IMR-90 (cell line): Measurements from ENCODE around the gene CIROP. TPM values are rescaled to one million over a fixed set of nuclear protein-coding genes. Genes with fewer than 3 reads are reported as not detected.

ENCODE experiments used
- ATAC-seq: fragments of 200-7000 bp; cut with Tn5 transposase; 2 replicates; pipeline ENCODE4 v1.9.1; 2020; ENCODE audit warnings: low read depth, mild to moderate bottlenecking, moderate library complexity
- BruUV-seq: library from RNA; stranded (reverse); fragments of 400-500 nt; replicated peaks from 2 replicates; lab custom pipeline; 2021; lab: Mats Ljungman, UMichigan
- CTCF ChIA-PET: fragments of 300-600 bp; formaldehyde crosslinking; extraction: SDS; loops from one replicate; lab custom pipeline; 2021; ENCODE audit warnings: antibody characterized with exemption; lab: Yijun Ruan, JAX
- POLR2A ChIA-PET: fragments of 300-600 bp; sonication (Branson Sonifier 250); formaldehyde crosslinking; loops from one replicate; lab custom pipeline; 2022; ENCODE audit warnings: antibody characterized with exemption; ENCODE audit not compliant: unreplicated experiment; lab: Charles Lee
- DNase-seq: peaks from one replicate; pipeline ENCODE4 v3.0.0; 2013
- H2AFZ ChIP-seq: replicated peaks from 2 replicates; pipeline ENCODE3; 2013; ENCODE audit warnings: low read length, mild to moderate bottlenecking; ENCODE audit not compliant: poor library complexity
- H2AK5ac ChIP-seq: 2 replicates; pipeline ENCODE4 v1.6.1; 2013; ENCODE audit warnings: low read depth, low read length, inconsistent platforms
- H2AK9ac ChIP-seq: replicated peaks from 2 replicates; pipeline ENCODE3; 2013; ENCODE audit warnings: mild to moderate bottlenecking, low read depth, low read length, moderate library complexity; ENCODE audit not compliant: poor library complexity
- H2BK120ac ChIP-seq: 2 replicates; pipeline ENCODE4 v1.6.1; 2013; ENCODE audit warnings: low read depth, low read length, inconsistent platforms
- H2BK15ac ChIP-seq: 3 replicates; pipeline ENCODE4 v1.6.1; 2013; ENCODE audit warnings: low read depth, low read length, inconsistent platforms
- H2BK20ac ChIP-seq: 2 replicates; pipeline ENCODE4 v1.6.1; 2013; ENCODE audit warnings: low read depth, mild to moderate bottlenecking, inconsistent platforms, low read length, moderate library complexity
- H2BK5ac ChIP-seq: 2 replicates; pipeline ENCODE4 v1.6.1; 2013; ENCODE audit warnings: mild to moderate bottlenecking, low read depth, low read length, inconsistent platforms; ENCODE audit not compliant: poor library complexity, severe bottlenecking
- H3K14ac ChIP-seq: replicated peaks from 2 replicates; pipeline ENCODE4 v1.6.1; 2013; ENCODE audit warnings: low read depth, low read length, inconsistent platforms
- H3K18ac ChIP-seq: 2 replicates; pipeline ENCODE4 v1.6.1; 2013; ENCODE audit warnings: low read depth, low read length, control low read depth
- H3K23ac ChIP-seq: 2 replicates; pipeline ENCODE4 v1.6.1; 2013; ENCODE audit warnings: low read depth, low read length, inconsistent platforms
- H3K27ac ChIP-seq: 2 replicates; pipeline ENCODE4 v1.5.1; 2013; ENCODE audit warnings: mild to moderate bottlenecking, control low read depth, low read length; ENCODE audit not compliant: insufficient read depth
- H3K27me3 ChIP-seq: 2 replicates; pipeline ENCODE4 v1.6.1; 2013; ENCODE audit warnings: low read length; ENCODE audit not compliant: control insufficient read depth, insufficient read depth
- H3K36me3 ChIP-seq: 2 replicates; pipeline ENCODE4 v1.6.1; 2013; ENCODE audit warnings: low read length, mixed read lengths; ENCODE audit not compliant: control insufficient read depth, insufficient read depth
- H3K4ac ChIP-seq: 2 replicates; pipeline ENCODE4 v1.6.1; 2013; ENCODE audit warnings: low read depth, low read length, inconsistent platforms
- H3K4me1 ChIP-seq: 2 replicates; pipeline ENCODE4 v1.6.1; 2013; ENCODE audit warnings: low read length, mixed read lengths; ENCODE audit not compliant: control insufficient read depth, insufficient read depth
- H3K4me2 ChIP-seq: 2 replicates; pipeline ENCODE4 v1.6.1; 2013; ENCODE audit warnings: low read depth, mild to moderate bottlenecking, control low read depth, low read length, moderate library complexity
- H3K4me3 ChIP-seq: 2 replicates; pipeline ENCODE4 v1.5.1; 2013; ENCODE audit warnings: low read depth, mild to moderate bottlenecking, control low read depth, low read length, moderate library complexity; ENCODE audit not compliant: insufficient read depth
- H3K56ac ChIP-seq: 2 replicates; pipeline ENCODE4 v1.6.1; 2013; ENCODE audit warnings: low read length, inconsistent platforms; ENCODE audit not compliant: insufficient read depth; ENCODE audit errors: extremely low read depth
- H3K79me1 ChIP-seq, 2 experiments: 2 replicates each; pipeline ENCODE4 v1.6.1; 2013; ENCODE audit warnings: low read length in 2 of 2, inconsistent platforms in 1 of 2, low read depth in 1 of 2
- H3K9ac ChIP-seq: 2 replicates; pipeline ENCODE4 v1.6.1; 2013; ENCODE audit warnings: low read depth, low read length, control low read depth
- H3K9me1 ChIP-seq: 2 replicates; pipeline ENCODE4 v1.6.1; 2013; ENCODE audit warnings: low read length, inconsistent platforms; ENCODE audit not compliant: insufficient read depth
- H3K9me3 ChIP-seq: 2 replicates; pipeline ENCODE4 v1.6.1; 2013; ENCODE audit warnings: low read length; ENCODE audit not compliant: control insufficient read depth, insufficient read depth
- H4K20me1 ChIP-seq: 2 replicates; pipeline ENCODE4 v1.6.1; 2013; ENCODE audit warnings: low read length, inconsistent platforms; ENCODE audit not compliant: insufficient read depth
- H4K5ac ChIP-seq: 2 replicates; pipeline ENCODE4 v1.6.1; 2013; ENCODE audit warnings: mild to moderate bottlenecking, low read depth, low read length, control low read depth
- H4K8ac ChIP-seq, 2 experiments: 2 replicates each; pipeline ENCODE4 v1.6.1; 2013; ENCODE audit warnings: low read depth in 2 of 2, low read length in 2 of 2, control low read depth in 1 of 2, inconsistent platforms in 1 of 2
- H4K91ac ChIP-seq: 2 replicates; pipeline ENCODE4 v1.6.1; 2013; ENCODE audit warnings: low read depth, low read length, inconsistent platforms; ENCODE audit not compliant: insufficient read depth
- BHLHE40 ChIP-seq: fragments of 150-350 bp; IDR thresholded peaks from 2 replicates; pipeline ENCODE4 v1.6.1; 2016; ENCODE audit warnings: mild to moderate bottlenecking, low read depth, low read length
- CEBPB ChIP-seq: IDR thresholded peaks from 2 replicates; pipeline ENCODE4 v1.6.1; 2012; ENCODE audit warnings: low read depth, low read length, improper control_type of control experiment
- CTCF ChIP-seq: conservative IDR thresholded peaks from 2 replicates; pipeline ENCODE4 v1.5.1; 2012; ENCODE audit warnings: mild to moderate bottlenecking, low read depth, low read length, improper control_type of control experiment
- ELK1 ChIP-seq: fragments of 150-350 bp; IDR thresholded peaks from 2 replicates; pipeline ENCODE4 v1.6.1; 2016; ENCODE audit warnings: low read depth, mild to moderate bottlenecking, low read length, moderate library complexity, borderline replicate concordance
- FOS ChIP-seq: fragments of 150-350 bp; IDR thresholded peaks from 2 replicates; pipeline ENCODE4 v1.6.1; 2016; ENCODE audit warnings: low read depth, low read length
- MAFK ChIP-seq: IDR thresholded peaks from 2 replicates; pipeline ENCODE4 v1.6.1; 2012; ENCODE audit warnings: low read depth, low read length, improper control_type of control experiment
- MXI1 ChIP-seq: IDR thresholded peaks from 2 replicates; pipeline ENCODE4 v1.6.1; 2012; ENCODE audit warnings: low read depth, mild to moderate bottlenecking, low read length, moderate library complexity, borderline replicate concordance
- NFE2L2 ChIP-seq: fragments of 150-350 bp; IDR thresholded peaks from 2 replicates; pipeline ENCODE4 v1.6.1; 2016; ENCODE audit warnings: low read depth, mild to moderate bottlenecking, low read length
- POLR2A ChIP-seq: IDR thresholded peaks from 2 replicates; pipeline ENCODE4 v1.6.1; 2012; ENCODE audit warnings: mild to moderate bottlenecking, low read depth, low read length
- RAD21 ChIP-seq: IDR thresholded peaks from 2 replicates; pipeline ENCODE4 v1.6.1; 2012; ENCODE audit warnings: low read length, improper control_type of control experiment
- SMC3 ChIP-seq: fragments of 150-350 bp; IDR thresholded peaks from 2 replicates; pipeline ENCODE4 v1.6.1; 2016; ENCODE audit warnings: low read depth, mild to moderate bottlenecking, antibody characterized with exemption, low read length, moderate library complexity
- USF2 ChIP-seq: fragments of 150-350 bp; IDR thresholded peaks from 2 replicates; pipeline ENCODE4 v1.6.1; 2017; ENCODE audit warnings: mild to moderate bottlenecking, antibody characterized with exemption, low read length, low read depth
- whole genome bisulfite sequencing, 2 experiments: methylation state at CpG; one replicate each; pipeline versions ENCODE4 v1.1.5 to v1.1.7; 2013; ENCODE audit warnings: missing lambda C conversion rate in 2 of 2; ENCODE audit not compliant: insufficient read length in 1 of 2; ENCODE audit errors: extremely low coverage in 2 of 2; 5-methylcytosine and 5-hydroxymethylcytosine counted together
- dilution Hi-C: fragments of 300-500 bp; cut with HindIII; formaldehyde crosslinking; loops from one replicate; pipeline ENCODE4 v1.14.3; 2018; ENCODE audit warnings: low sequenced_read_pairs; ENCODE audit not compliant: unreplicated experiment
- in situ Hi-C: fragments of 300-500 bp; cut with MboI; formaldehyde crosslinking; loops from 3 replicates; pipeline ENCODE4 v1.14.3; 2019; ENCODE audit warnings: low sequenced_read_pairs, inconsistent platforms, mixed read lengths
- intact Hi-C: fragments of 100-400 bp; cut with micrococcal nuclease; formaldehyde crosslinking; loops from 2 replicates; pipeline ENCODE4 v1.10.0; 2022
- polyA plus RNA-seq, 3 experiments: library from polyadenylated mRNA; depleted of rRNA; stranded (reverse); fragments of >200 nt; gene quantifications; 2 replicates each; pipeline ENCODE4 v1.2.3, GENCODE V29; 2012; ENCODE audit warnings: low replicate concordance in 1 of 3
- total RNA-seq: library from RNA; depleted of rRNA; stranded (reverse); fragments of >200 nt; gene quantifications from 2 replicates; pipeline ENCODE4 v1.2.3, GENCODE V29; 2012

CIROP gene
- total and polyA plus RNA-seq, 2 of the 4 experiments (the other 2 are of a cell fraction), result 0.31 to 0.36 TPM

- Histone ChIP-seq H3K9me1 (no peaks in the 10 kb centered on the region), H2AFZ (no peak overlapping the region), H3K14ac (no peak overlapping the region), H4K91ac (no peak overlapping the region), H3K9me3 (0 out of 2 replicates have a peak, but pooled peaks cover 2% of the 10 kb centered on the region), H2AK9ac (no peak overlapping the region), H4K8ac (no peak overlapping the region), H3K18ac (no peak overlapping the region), H3K4ac (no peak overlapping the region), H3K56ac (no peak overlapping the region), H3K23ac (no peak overlapping the region), H3K36me3 (no peaks in the 10 kb centered on the region), H2BK15ac (no peak overlapping the region), H4K5ac (no peak overlapping the region), H3K27me3 (peaks cover 17% of the 10 kb centered on the region), H3K4me2 (no peak overlapping the region), H3K9ac (no peak overlapping the region), H3K79me1 (no peaks in the 10 kb centered on the region), H3K4me1 (no peaks in the 10 kb centered on the region), H2AK5ac (no peak overlapping the region), H3K27ac (no peak overlapping the region), H2BK20ac (no peak overlapping the region), H4K20me1 (no peaks in the 10 kb centered on the region), H3K4me3 (no peak overlapping the region), H2BK120ac (no peak overlapping the region), H2BK5ac (no peak overlapping the region)
- DNase-seq (peak; percentile 42), ATAC-seq (no peak; the same call in 1 of the 2 replicates)
- dilution Hi-C loops, result no loop called here
- ChIA-PET CTCF (interaction anchor here (1.4 kb wide), 1 partner anchor 39 kb away, joined by 3 read pairs; no protein-coding TSS in a partner anchor), POLR2A (no interaction called here)
- no TSS peak for BruUV-seq
- WGBS, 2 experiments, result no CpG with 5 or more reads among the region's 1 CpG
- TF ChIP-seq CTCF (no peak), POLR2A (no peak), MAFK (no peak), SMC3 (no peak), BHLHE40 (no peak), FOS (no peak), NFE2L2 (no peak), CEBPB (no peak), MXI1 (no peak), RAD21 (no peak), USF2 (no peak), ELK1 (no peak)
- in situ Hi-C loops, result no loop called here
- intact Hi-C loops, result no loop called here
These were observed 42.9 kb upstream of the CIROP start for GRCh38 chr14:23147676-23148075.
